Tibial nerve (tissue), 4 donors: Measurements from ENCODE around the gene CDH13. TPM values are rescaled to one million over a fixed set of nuclear protein-coding genes. Genes with fewer than 3 reads are reported as not detected.

Experiments
- DNase-seq, 2 donors: peaks; one replicate each; pipeline ENCODE4 v3.0.0-alpha.2; 2019; ENCODE audit warnings: low spot score in 2 of 2
- H3K27ac ChIP-seq, 4 donors: fragments of 200-600 bp; sonication (generic) in 3 of 4; one replicate each; pipeline ENCODE4 v1.5.1; 2017 to 2019; ENCODE audit warnings: mild to moderate bottlenecking in 1 of 4
- H3K27me3 ChIP-seq, 2 donors: fragments of 200-600 bp; sonication (generic) in 1 of 2; one replicate each; pipeline versions ENCODE4 v1.5.1 to v1.6.0; 2017 to 2019
- H3K36me3 ChIP-seq, 3 donors: fragments of 200-600 bp; sonication (generic); one replicate each; pipeline ENCODE4 v1.5.1; 2018 to 2019
- H3K4me1 ChIP-seq, 4 donors: fragments of 200-600 bp; sonication (generic) in 3 of 4; one replicate each; pipeline ENCODE4 v1.5.1; 2017 to 2019
- H3K4me3 ChIP-seq, 4 donors: fragments of 200-600 bp; sonication (generic) in 3 of 4; one replicate each; pipeline ENCODE4 v1.5.1; 2017 to 2019; ENCODE audit warnings: mild to moderate bottlenecking in 1 of 4, moderate library complexity in 1 of 4
- H3K9me3 ChIP-seq, 4 donors: fragments of 200-600 bp; sonication (generic) in 3 of 4; one replicate each; pipeline ENCODE4 v1.5.1; 2017 to 2019
- CTCF ChIP-seq, 5 experiments: fragments of 200-600 bp in 3 of 5; fragments of 450-650 bp in 2 of 5; sonication (generic) in 3 of 5; IDR thresholded peaks; one replicate each; pipeline ENCODE4 v1.5.1; 2016 to 2019; ENCODE audit warnings: antibody characterized with exemption in 5 of 5, mild to moderate bottlenecking in 3 of 5, moderate library complexity in 2 of 5
- EP300 ChIP-seq, 2 donors: sonication (generic); formaldehyde crosslinking; IDR thresholded peaks; one replicate each; pipeline ENCODE4 v1.6.1; 2017; ENCODE audit warnings: antibody characterized with exemption in 2 of 2, mild to moderate bottlenecking in 1 of 2
- POLR2A ChIP-seq, 2 donors: fragments of 450-650 bp; IDR thresholded peaks; one replicate each; pipeline ENCODE4 v1.6.1; 2017; ENCODE audit warnings: antibody characterized with exemption in 2 of 2, mild to moderate bottlenecking in 2 of 2, moderate library complexity in 2 of 2
- WGBS, 2 donors: methylation state at CpG; one replicate each; pipeline ENCODE4 v1.1.5; 2018; 5-methylcytosine and 5-hydroxymethylcytosine counted together
- total RNA-seq, 4 donors: library from RNA; depleted of rRNA; stranded (reverse); fragments of >200 nt; gene quantifications; one replicate each; pipeline ENCODE4 v1.1.0, GENCODE V29; 2016

The CDH13 gene
- total RNA-seq, 4 donors from 2014 or later, result 4.1 to 14.4 (median 5.8) TPM

GRCh38 chr16:82965808-82966207, 339.0 kb downstream of the CDH13 start:
- H3K4me3 ChIP-seq, result no peak overlapping the region
- TF ChIP-seq POLR2A (IDR thresholded peaks at IDR 0.05), result no peak
- TF ChIP-seq EP300 (IDR thresholded peaks at IDR 0.05), result no peak
- H3K27me3 ChIP-seq, result no peaks in the 10 kb centered on the region
- H3K27ac ChIP-seq, result no peak overlapping the region
- no peak for DNase-seq
- H3K4me1 ChIP-seq, result no peaks in the 10 kb centered on the region
- WGBS, 2 donors, result 93 to 94% methylated on average over 5 of the region's 5 CpGs
- H3K9me3 ChIP-seq, result no peaks in the 10 kb centered on the region
- no peaks in the 10 kb centered on the region for H3K36me3 ChIP-seq

GRCh38 chr16:82967424-82967823, 340.7 kb downstream of the CDH13 start:
- no peak for TF ChIP-seq POLR2A (IDR thresholded peaks at IDR 0.05)
- TF ChIP-seq EP300 (IDR thresholded peaks at IDR 0.05), result no peak
- TF ChIP-seq CTCF (IDR thresholded peaks at IDR 0.05), result no peak
- no peak overlapping the region for H3K4me3 ChIP-seq
- no peak for DNase-seq
- H3K9me3 ChIP-seq, result no peaks in the 10 kb centered on the region
- H3K27ac ChIP-seq, result no peak overlapping the region
- no peaks in the 10 kb centered on the region for H3K4me1 ChIP-seq
- H3K36me3 ChIP-seq, result no peaks in the 10 kb centered on the region
- WGBS, 2 donors, result 84 to 91% methylated on average over 7 of the region's 7 CpGs
- H3K27me3 ChIP-seq, result no peaks in the 10 kb centered on the region

GRCh38 chr16:82971126-82971525, 344.4 kb downstream of the CDH13 start:
- TF ChIP-seq EP300 (IDR thresholded peaks at IDR 0.05) (no peak), CTCF (IDR thresholded peaks at IDR 0.05) (no peak), POLR2A (IDR thresholded peaks at IDR 0.05) (no peak)
- H3K36me3 ChIP-seq, result no peaks in the 10 kb centered on the region
- no peak overlapping the region for H3K27ac ChIP-seq
- H3K27me3 ChIP-seq, result no peaks in the 10 kb centered on the region
- no peak overlapping the region for H3K4me3 ChIP-seq
- 81 to 88% methylated on average over 5 of the region's 5 CpGs for WGBS, 2 donors
- no peaks in the 10 kb centered on the region for H3K4me1 ChIP-seq
- DNase-seq, result no peak
- no peaks in the 10 kb centered on the region for H3K9me3 ChIP-seq

GRCh38 chr16:82972331-82972919, 345.7 kb downstream of the CDH13 start:
- DNase-seq, result no peak
- 36 to 49% methylated on average over 4 of the region's 4 CpGs for WGBS, 2 donors
- H3K4me1 ChIP-seq, result no peaks in the 10 kb centered on the region
- no peak overlapping the region for H3K4me3 ChIP-seq
- H3K36me3 ChIP-seq, result no peaks in the 10 kb centered on the region
- TF ChIP-seq CTCF (IDR thresholded peaks at IDR 0.05) (no peak), POLR2A (IDR thresholded peaks at IDR 0.05) (no peak), EP300 (IDR thresholded peaks at IDR 0.05) (no peak)
- H3K27me3 ChIP-seq, result no peaks in the 10 kb centered on the region
- no peak overlapping the region for H3K27ac ChIP-seq
- H3K9me3 ChIP-seq, result peaks cover 0 to 2% (median 0%) of the 10 kb centered on the region in 4 donors

- TF ChIP-seq POLR2A (IDR thresholded peaks at IDR 0.05), result no peak
- TF ChIP-seq EP300 (IDR thresholded peaks at IDR 0.05), result no peak
- no peak for TF ChIP-seq CTCF (IDR thresholded peaks at IDR 0.05)
- no peak for DNase-seq
- H3K4me1 ChIP-seq, result no peaks in the 10 kb centered on the region
- 71 to 77% methylated on average over 4 of the region's 4 CpGs for WGBS, 2 donors
- no peak overlapping the region for H3K27ac ChIP-seq
- no peak overlapping the region for H3K4me3 ChIP-seq
- peaks cover 0 to 15% (median 0%) of the 10 kb centered on the region in 4 donors for H3K9me3 ChIP-seq
- H3K27me3 ChIP-seq, result no peaks in the 10 kb centered on the region
- H3K36me3 ChIP-seq, result no peaks in the 10 kb centered on the region
Observed at GRCh38 chr16:82979406-82980111, 352.8 kb downstream of the CDH13 start.
